Dedifferentiated amniotic fluid mesenchymal stem cell (primary cell): ENCODE data around the gene MAP2K3.
"Not testable (repeated sequence)": the region's sequence is repeated elsewhere in the genome, so short reads cannot be mapped to it uniquely, and the experiment has no call there.

Experiments used
- DNase-seq: peaks from one replicate; pipeline ENCODE4 v3.0.0-alpha.2; 2016; ENCODE audit errors: extremely low spot score

MAP2K3 gene

GRCh38 chr17:21310061-21310765 is 25.7 kb downstream of the MAP2K3 start:
- DNase-seq: not testable (repeated sequence)

DNA sequence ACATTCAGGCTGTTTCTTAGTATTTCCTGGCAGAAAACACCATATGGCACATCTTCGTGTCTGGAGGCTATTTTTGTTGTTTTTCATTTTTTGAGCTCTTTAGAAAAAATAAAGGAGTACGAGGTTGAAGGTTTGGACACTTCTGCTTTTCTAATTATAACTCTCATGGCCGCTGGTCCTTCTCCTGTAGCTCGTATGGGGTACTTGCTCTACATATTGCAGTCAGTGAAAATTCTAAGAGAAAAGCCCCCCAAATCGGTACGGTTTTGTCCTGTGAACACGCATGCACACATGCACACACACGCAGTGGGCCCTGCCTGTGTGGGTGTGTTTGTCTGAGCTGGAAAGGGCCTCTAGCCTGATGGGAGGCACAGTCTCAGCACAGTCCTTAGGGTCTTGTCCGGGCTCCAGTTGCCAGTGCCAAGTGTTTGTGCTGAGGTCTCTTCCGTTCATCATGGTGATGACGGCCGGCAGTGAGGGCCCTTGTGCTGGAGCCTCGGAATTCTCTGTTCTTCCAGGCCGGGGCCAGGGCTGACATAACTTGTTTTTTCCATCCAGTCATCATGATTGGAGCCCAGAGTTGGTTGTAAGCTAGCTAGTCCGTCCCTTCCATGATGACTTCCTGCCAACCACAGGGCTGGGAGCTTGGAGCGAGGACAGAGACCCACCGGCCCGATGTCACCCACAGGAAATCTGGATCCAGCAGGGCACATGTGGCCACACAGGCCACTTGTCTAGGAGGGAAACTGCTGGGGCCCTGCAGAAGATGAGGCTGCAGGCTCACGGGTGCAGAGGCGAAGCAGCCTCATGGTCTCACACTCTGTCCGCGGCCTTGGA is 26.5 kb downstream of the MAP2K3 start:
- DNase-seq: not testable (repeated sequence)

DNA sequence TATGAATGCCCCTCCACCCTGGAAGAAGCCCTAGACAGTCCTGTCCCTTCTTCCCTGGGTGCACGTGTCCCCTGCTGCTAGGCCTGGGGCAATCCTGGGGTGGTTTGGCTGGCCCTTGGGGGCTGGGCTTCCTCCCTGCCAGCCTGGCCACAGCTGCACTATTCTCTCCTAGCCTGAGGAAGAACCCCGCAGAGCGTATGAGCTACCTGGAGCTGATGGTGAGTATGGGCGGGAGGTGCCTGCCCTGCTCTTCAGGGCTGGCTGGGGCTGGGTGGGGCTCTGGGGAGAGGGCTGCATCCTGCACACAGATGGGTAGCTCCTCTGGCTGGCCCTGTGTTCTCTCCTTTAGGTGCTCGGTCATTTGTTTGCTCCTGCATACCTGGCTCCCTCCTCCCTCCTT is 28.8 kb downstream of the MAP2K3 start:
- no peak for DNase-seq

- not testable (repeated sequence) for DNase-seq
Measured at GRCh38 chr17:21313761-21314160, 29.2 kb downstream of the MAP2K3 start.

- not testable (repeated sequence) for DNase-seq
Measured at GRCh38 chr17:21314261-21314664, 29.8 kb downstream of the MAP2K3 start.

DNA sequence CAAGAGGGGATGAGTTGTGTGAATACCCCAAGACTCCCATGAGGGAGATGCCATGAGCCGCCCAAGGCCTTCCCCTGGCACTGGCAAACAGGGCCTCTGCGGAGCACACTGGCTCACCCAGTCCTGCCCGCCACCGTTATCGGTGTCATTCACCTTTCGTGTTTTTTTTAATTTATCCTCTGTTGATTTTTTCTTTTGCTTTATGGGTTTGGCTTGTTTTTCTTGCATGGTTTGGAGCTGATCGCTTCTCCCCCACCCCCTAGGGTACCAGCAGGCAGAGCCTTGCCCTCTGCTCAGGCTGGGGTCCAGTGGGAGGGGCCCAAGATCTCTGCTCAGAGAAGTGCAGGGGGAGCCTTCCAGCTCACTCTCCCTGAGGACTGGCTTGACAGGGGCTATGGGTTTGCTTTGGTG is 30.2 kb downstream of the MAP2K3 start:
- not testable (repeated sequence) for DNase-seq

DNA sequence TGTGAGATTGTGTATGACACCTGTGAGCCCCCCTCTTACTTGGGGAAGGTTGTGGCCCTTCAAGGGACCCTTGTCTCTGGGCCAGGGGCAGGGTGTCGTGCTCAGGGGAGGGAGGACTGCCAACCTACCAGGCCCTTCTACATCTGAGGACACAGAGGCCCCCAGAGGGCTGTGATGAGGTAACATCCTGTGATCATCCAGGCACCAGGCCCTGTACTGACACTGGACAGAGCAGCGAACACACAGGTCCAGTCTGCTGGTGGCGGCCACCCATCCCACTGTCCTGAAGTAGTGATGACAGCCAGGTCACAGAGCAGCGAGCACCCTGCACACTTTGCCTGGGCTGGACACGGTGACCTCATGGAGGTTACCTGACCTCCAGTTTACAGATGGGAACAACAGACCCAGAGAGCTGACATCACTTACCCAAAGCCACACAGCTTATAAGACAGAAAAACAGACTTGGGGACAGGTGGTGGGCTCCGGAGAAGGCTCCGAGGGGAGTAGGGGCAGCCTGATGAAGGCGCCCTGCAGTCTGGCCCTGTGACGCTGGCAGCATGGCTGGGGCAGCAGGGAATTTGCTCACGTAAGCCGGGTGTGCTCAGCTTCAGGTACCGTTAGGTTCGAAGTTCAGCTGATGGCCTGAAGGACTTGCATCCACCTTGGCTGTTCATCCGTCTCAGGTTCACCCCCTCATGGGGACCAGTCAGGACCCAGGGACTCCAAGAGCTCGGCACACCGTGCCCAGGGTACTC is 30.9 kb downstream of the MAP2K3 start:
- not testable (repeated sequence) for DNase-seq

DNA sequence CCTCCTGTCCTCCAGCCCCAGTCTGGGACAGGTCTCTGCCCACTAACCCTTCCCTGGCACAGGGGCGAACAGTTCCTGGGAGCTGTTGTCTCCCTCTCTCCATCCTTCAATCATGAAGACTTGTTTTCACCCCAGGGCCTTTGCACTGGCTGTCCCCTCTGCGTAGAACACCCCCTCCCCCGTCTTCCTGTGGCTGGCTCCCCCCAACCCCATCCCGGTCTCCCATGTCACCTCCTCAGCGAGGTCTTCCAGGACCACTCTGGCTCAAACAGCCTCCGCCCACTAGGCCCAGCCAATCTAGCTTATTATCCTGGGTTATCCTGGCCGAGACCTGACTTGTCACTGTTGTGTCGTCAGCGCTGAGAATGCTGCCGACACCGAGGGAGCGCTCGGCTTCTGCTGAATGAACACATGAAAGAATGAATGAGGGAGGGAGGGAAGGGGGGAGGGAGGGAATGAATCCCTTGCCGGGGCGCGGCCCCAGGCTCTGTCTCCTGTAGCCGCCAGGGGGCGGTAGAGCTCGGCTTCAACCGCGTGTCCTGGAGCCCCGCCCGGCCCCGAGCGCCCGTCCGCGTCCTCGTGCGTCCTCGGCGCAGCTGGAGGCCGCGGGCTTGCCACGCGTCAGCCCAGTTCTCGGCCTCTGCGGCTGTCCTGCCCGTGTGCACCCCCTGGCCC is 31.8 kb downstream of the MAP2K3 start:
- DNase-seq: not testable (repeated sequence)

- not testable (repeated sequence) for DNase-seq
Measured at GRCh38 chr17:21316887-21317500, 32.5 kb downstream of the MAP2K3 start.

DNA sequence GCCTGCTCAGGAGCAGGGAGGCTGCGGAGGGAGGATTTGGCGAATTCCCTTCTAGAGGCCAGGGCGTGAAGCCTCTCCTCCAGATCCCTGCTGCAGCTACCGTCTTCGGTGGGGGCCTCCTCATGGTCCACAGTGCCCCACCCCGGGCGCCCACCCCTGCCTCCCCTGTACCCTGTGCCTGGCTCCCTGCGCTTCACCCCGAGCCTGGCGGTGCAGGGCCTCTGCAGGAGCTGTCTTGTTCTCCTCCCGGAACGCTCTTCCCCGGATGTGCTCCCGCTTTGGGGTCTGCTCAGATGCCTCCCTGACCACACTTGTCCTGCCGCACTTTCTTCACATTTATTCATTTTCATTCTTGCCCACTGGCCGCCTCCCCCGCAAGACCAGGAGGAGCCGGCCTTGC is 33.3 kb downstream of the MAP2K3 start:
- DNase-seq: not testable (repeated sequence)

DNA sequence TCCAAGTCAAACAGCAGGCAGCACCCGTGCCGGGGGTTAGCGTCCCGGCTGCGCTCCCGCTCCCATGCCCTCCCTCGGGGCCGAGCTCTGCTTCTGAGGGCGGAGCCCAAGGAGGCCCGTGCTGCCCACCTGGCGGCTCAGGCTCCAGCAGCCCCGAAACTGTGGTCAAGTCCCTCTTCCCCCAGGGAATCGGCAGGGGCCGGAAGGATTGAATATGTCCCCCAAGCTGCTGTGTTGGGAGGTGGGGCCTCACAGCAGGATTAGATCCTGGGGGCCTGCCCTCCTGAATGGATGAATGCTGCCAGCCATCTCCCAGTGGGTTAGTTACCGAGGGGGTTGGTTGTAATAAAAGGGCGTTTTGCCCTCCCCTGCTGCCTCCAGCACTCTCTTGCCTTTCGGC is 33.9 kb downstream of the MAP2K3 start:
- DNase-seq: no peak

- DNase-seq: not testable (repeated sequence)
Measured at GRCh38 chr17:21318856-21319255, 34.3 kb downstream of the MAP2K3 start.

- not testable (repeated sequence) for DNase-seq
Measured at GRCh38 chr17:21319256-21319655, 34.7 kb downstream of the MAP2K3 start.

DNA sequence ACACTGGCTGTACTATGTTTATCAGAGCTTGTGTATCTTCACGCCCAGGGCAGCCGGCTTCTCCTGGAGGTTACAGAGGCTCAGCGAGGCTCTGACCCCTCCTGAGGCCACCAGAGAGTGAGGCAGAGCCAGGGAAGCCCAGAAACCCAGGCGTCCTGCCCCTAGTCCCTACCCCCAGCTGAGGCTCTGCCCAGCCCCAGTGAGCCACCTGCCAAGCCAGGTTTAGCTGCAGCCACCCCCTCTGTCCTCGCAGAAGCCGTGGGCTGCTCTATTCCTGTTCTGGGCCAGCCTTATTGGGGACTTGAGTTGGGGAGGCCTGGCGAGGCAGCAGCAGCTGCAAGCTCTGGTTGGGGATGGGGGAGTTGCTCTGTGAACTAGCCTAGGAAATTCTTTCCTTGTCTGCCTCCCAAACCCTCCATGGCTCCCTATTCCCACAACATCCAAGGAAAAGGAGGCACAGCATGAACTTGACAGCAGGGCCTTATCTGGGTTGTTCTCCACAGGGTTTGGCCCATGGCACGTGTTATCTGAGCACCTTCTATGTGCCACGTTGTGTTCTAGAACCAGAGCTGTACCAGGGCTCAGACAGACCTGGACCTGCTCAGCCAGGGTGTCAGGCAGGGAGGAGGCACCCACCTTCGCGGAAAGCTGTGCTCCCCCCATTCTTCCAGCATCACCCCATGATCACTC is 35.3 kb downstream of the MAP2K3 start:
- peak; percentile 11 for DNase-seq

DNA sequence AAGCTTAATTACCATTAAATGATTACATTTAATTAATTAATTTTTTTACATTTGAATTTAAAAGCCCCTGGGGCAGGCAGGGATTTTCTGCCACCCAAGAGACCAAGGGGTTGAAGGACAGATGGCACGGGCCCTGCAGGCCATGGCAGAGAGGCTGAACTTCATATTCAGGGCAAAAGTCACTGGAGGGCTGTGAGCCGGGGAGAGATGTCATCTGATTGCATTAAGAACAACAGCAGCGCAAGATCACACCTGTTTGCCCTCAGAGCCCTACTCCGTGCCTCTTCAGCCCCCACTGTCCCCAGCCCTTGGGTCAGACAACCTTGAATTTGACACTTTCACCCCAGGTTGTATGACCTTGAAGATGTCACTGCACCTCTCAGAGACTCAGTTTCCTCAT is 35.9 kb downstream of the MAP2K3 start:
- DNase-seq: not testable (repeated sequence)

DNA sequence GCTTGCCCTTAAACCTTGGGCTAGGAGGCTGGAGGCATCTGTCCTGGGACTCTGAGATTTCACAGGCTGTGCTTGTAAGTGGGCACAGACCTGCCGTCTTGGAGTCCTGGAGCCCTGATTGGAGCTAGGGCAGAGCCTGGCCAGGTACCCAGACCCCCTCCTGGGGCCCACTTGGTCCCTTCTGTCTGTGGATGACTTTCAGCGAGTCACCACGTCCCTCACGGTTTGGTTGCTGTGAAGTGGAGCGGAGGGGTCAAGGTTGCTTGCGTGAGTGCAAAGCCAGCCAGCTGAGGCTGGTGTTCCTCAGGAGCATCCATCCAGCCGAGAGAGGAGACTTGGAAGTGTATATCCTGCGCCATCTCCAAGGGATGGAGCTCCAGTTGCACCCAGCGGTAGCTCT is 36.5 kb downstream of the MAP2K3 start:
- not testable (repeated sequence) for DNase-seq

DNA sequence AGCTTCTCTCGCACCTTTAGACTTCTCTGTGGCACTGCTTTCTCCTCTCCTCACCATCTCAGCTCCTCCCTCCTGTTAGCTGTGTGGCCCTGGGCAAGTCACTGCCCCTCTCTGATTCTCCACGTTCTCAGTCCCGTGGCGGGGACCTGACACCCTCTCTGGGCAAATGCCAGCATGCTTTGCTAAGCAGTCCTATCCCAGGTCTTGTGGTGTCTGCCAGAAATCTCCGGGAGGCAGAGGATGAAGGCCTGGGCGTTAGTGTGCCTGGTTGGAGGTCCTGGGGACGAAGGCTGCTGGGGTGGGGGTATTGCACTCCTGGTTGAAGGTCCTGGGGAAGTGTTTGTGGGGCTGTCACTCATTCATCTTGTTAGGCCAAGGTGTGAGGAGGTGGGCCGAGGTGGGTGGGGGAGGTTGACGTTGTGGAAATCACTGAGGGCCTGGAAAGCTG is 37.3 kb downstream of the MAP2K3 start:
- DNase-seq: not testable (repeated sequence)

GRCh38 chr17:21323257-21324111 is 39.0 kb downstream of the MAP2K3 start:
- DNase-seq: peak; percentile 11

GRCh38 chr17:21324741-21325140 is 40.2 kb downstream of the MAP2K3 start:
- peak; percentile 11 for DNase-seq
